Liver (tissue), 3 donors: ENCODE data around the gene PAQR4.
A peak's percentile ranks its signal among the peaks of the same experiment; 100 is the strongest.

ENCODE experiments used
- ATF3 ChIP-seq: IDR thresholded peaks from 2 replicates; pipeline ENCODE4 v1.6.1; 2016; ENCODE audit warnings: antibody characterized with exemption
- CTCF ChIP-seq: fragments of 150-350 bp; IDR thresholded peaks from 2 replicates; pipeline ENCODE4 v1.5.1; 2017; ENCODE audit warnings: improper control_type of control experiment, low read depth, low read length; ENCODE audit not compliant: missing input control
- EGR1 ChIP-seq, 2 donors: IDR thresholded peaks; 2 replicates each; pipeline ENCODE4 v1.6.1; 2016 to 2018; ENCODE audit warnings: antibody characterized with exemption in 2 of 2, low read depth in 2 of 2
- FOXA2 ChIP-seq: IDR thresholded peaks from 2 replicates; pipeline ENCODE4 v1.6.1; 2016; ENCODE audit warnings: antibody characterized with exemption
- GABPA ChIP-seq, 2 donors: IDR thresholded peaks in 1 of 2; conservative IDR thresholded peaks in 1 of 2; 2 replicates each; pipeline ENCODE4 v1.6.1; 2016; ENCODE audit warnings: antibody characterized with exemption in 2 of 2, mild to moderate bottlenecking in 1 of 2, moderate library complexity in 1 of 2
- MAX ChIP-seq: IDR thresholded peaks from 2 replicates; pipeline ENCODE4 v1.6.1; 2016; ENCODE audit warnings: antibody characterized with exemption
- NR2F2 ChIP-seq: IDR thresholded peaks from 2 replicates; pipeline ENCODE4 v1.6.1; 2016; ENCODE audit warnings: antibody characterized with exemption
- RAD21 ChIP-seq, 2 donors: IDR thresholded peaks; 2 replicates each; pipeline ENCODE4 v1.6.1; 2016; ENCODE audit warnings: antibody characterized with exemption in 2 of 2, mild to moderate bottlenecking in 2 of 2
- REST ChIP-seq: IDR thresholded peaks from 2 replicates; pipeline ENCODE4 v1.6.1; 2016; ENCODE audit warnings: antibody characterized with exemption, mild to moderate bottlenecking
- RXRA ChIP-seq, 2 donors: IDR thresholded peaks; 2 replicates each; pipeline ENCODE4 v1.6.1; 2017 to 2018; ENCODE audit warnings: antibody characterized with exemption in 2 of 2, mild to moderate bottlenecking in 1 of 2
- SP1 ChIP-seq: IDR thresholded peaks from 2 replicates; pipeline ENCODE4 v1.6.1; 2018; ENCODE audit warnings: antibody characterized with exemption, mild to moderate bottlenecking
- TAF1 ChIP-seq: conservative IDR thresholded peaks from 2 replicates; pipeline ENCODE4 v1.6.1; 2016; ENCODE audit warnings: antibody characterized with exemption, mild to moderate bottlenecking
- YY1 ChIP-seq: IDR thresholded peaks from 2 replicates; pipeline ENCODE4 v1.6.1; 2016; ENCODE audit warnings: antibody characterized with exemption, mild to moderate bottlenecking
- ZBTB33 ChIP-seq: IDR thresholded peaks from 2 replicates; pipeline ENCODE4 v1.6.1; 2016; ENCODE audit warnings: antibody characterized with exemption
- donor health status: healthy.
- donor health status: healthy.

GRCh38 chr16:3020247-3020603, 51.1 kb downstream of the PAQR4 start, which contains the start of gene TNFRSF12A:
- TF ChIP-seq NR2F2 = no peak
- peak; percentile 9 for TF ChIP-seq SP1
- no peak for TF ChIP-seq CTCF
- no peak for TF ChIP-seq ATF3
- no peak for TF ChIP-seq RXRA (IDR thresholded peaks at IDR 0.05)
- no peak for TF ChIP-seq RAD21 (IDR thresholded peaks at IDR 0.05)
- TF ChIP-seq TAF1 = no peak
- TF ChIP-seq REST = no peak
- TF ChIP-seq GABPA (IDR thresholded peaks at IDR 0.05 in 1 of 2, conservative IDR thresholded peaks at IDR 0.05 in 1 of 2) = no peak
- no peak for TF ChIP-seq YY1
- TF ChIP-seq FOXA2 = no peak
- no peak for TF ChIP-seq ZBTB33
- no peak for TF ChIP-seq MAX
- TF ChIP-seq EGR1 (IDR thresholded peaks at IDR 0.05; ENCODE audit: low read depth in 2 of 2) = peak in 1 of 2 donors; percentile 81
